ENCODE measurements around the gene DOK5.

The DOK5 gene

DNA sequence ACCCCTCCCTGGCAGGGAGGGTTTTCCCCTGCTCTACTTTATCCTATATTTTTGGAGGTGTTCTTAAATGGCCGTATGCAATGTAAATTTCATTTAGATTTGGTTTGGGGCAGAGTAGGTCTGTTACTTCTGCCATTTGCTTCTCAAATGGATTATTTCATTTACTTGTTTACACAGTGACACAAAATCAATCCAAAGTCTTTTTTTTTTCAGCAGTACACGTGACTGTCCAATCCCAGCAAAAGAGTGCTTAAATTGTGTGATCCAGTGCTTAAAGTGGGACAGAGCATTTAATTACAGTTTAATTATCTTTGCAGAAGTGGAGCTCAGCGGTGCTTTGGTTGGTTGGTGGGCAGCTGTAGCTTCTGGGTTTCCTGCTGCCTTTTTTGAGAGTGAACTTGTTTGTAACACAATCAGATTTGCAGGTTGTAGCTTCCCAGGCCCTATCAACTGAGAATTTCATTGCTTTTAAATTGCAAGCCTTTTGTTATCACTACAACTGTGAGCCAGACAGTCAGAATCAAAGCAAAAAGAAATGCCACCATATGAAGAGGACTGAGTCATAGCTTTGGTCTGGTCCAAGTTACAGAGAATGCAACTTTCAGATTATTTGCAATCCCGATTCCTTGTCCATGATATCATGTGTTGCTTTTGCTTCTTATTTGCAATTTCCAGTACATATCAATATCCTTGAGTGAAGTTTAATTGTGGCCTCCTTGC is 216.9 kb downstream of the DOK5 start:
- DNase-seq (ENCODE audit: low read depth in 2 of 2), result no peak

GRCh38 chr20:54694516-54694915 is 219.1 kb downstream of the DOK5 start:
- DNase-seq (ENCODE audit: low read depth in 2 of 2), result no peak

- DNase-seq (ENCODE audit: low read depth in 2 of 2), result no peak
Observed at GRCh38 chr20:54698373-54698772, 223.0 kb downstream of the DOK5 start.

Data from stimulated activated CD8-positive, alpha-beta memory T cell treated with anti-CD3 and anti-CD28 coated beads, Interleukin-15, amount 100 ng/mL, for 48 hours (primary cell).